Glutamatergic neuron (in vitro differentiated cells): ENCODE results near the gene ODAPH. TPM values are rescaled to one million over a fixed set of nuclear protein-coding genes. Genes with fewer than 3 reads are reported as not detected.

Experiments
- DNase-seq: peaks from one replicate; pipeline ENCODE4 v3.0.0; 2022
- H3K27ac Mint-ChIP-seq: one replicate; pipeline ENCODE4 v1.8.0; 2020; ENCODE audit warnings: mild to moderate bottlenecking, mixed read lengths, inconsistent platforms; ENCODE audit not compliant: unreplicated experiment
- H3K27me3 Mint-ChIP-seq: one replicate; pipeline ENCODE4 v1.8.0; 2020; ENCODE audit warnings: mild to moderate bottlenecking, moderate library complexity, mixed read lengths, inconsistent platforms; ENCODE audit not compliant: unreplicated experiment
- H3K36me3 Mint-ChIP-seq: one replicate; pipeline ENCODE4 v1.8.0; 2020; ENCODE audit warnings: mild to moderate bottlenecking, mixed read lengths, inconsistent platforms; ENCODE audit not compliant: unreplicated experiment
- H3K4me1 Mint-ChIP-seq: one replicate; pipeline ENCODE4 v1.8.0; 2020; ENCODE audit warnings: mild to moderate bottlenecking, low read depth, mixed read lengths, inconsistent platforms; ENCODE audit not compliant: unreplicated experiment
- H3K4me3 Mint-ChIP-seq: one replicate; pipeline ENCODE4 v1.8.0; 2020; ENCODE audit warnings: mild to moderate bottlenecking, mixed read lengths, inconsistent platforms; ENCODE audit not compliant: unreplicated experiment
- H3K9me3 Mint-ChIP-seq: one replicate; pipeline ENCODE4 v1.8.0; 2020; ENCODE audit warnings: mild to moderate bottlenecking, moderate library complexity, mixed read lengths, inconsistent platforms; ENCODE audit not compliant: unreplicated experiment
- total RNA-seq: library from RNA; stranded (reverse); fragmentation: NEBNext Ultra II Directional; extraction: Animal tissue kit (Norgen Biotek cat#: 25700); gene quantifications from one replicate; pipeline ENCODE4 v1.2.1, GENCODE V29; 2021; ENCODE audit not compliant: unreplicated experiment
- TF ChIP-seq, protein P1 (sequence below): fragments of 200-600 bp; sonication (generic); IDR thresholded peaks from one replicate; pipeline ENCODE4 v1.5.0; 2021; ENCODE audit not compliant: partially characterized antibody, unreplicated experiment

ODAPH gene
- total RNA-seq, 1 donor from 2014 or later = not detected

GRCh38 chr4:75565481-75565880 lies 9.6 kb downstream of the ODAPH start:
- Mint-ChIP-seq H3K27ac (no peak overlapping the region), H3K4me1 (no peaks in the 10 kb centered on the region), H3K9me3 (no peaks in the 10 kb centered on the region), H3K4me3 (no peak overlapping the region), H3K27me3 (no peaks in the 10 kb centered on the region), H3K36me3 (no peaks in the 10 kb centered on the region)
- TF ChIP-seq, protein P1, sequence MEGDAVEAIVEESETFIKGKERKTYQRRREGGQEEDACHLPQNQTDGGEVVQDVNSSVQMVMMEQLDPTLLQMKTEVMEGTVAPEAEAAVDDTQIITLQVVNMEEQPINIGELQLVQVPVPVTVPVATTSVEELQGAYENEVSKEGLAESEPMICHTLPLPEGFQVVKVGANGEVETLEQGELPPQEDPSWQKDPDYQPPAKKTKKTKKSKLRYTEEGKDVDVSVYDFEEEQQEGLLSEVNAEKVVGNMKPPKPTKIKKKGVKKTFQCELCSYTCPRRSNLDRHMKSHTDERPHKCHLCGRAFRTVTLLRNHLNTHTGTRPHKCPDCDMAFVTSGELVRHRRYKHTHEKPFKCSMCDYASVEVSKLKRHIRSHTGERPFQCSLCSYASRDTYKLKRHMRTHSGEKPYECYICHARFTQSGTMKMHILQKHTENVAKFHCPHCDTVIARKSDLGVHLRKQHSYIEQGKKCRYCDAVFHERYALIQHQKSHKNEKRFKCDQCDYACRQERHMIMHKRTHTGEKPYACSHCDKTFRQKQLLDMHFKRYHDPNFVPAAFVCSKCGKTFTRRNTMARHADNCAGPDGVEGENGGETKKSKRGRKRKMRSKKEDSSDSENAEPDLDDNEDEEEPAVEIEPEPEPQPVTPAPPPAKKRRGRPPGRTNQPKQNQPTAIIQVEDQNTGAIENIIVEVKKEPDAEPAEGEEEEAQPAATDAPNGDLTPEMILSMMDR = no peak
- DNase-seq = no peak

- no peak overlapping the region for H3K27ac Mint-ChIP-seq
- no peak for DNase-seq
- H3K36me3 Mint-ChIP-seq = no peaks in the 10 kb centered on the region
- H3K4me1 Mint-ChIP-seq = no peaks in the 10 kb centered on the region
- TF ChIP-seq, protein P1 = no peak
- no peak overlapping the region for H3K4me3 Mint-ChIP-seq
- H3K9me3 Mint-ChIP-seq = no peaks in the 10 kb centered on the region
- H3K27me3 Mint-ChIP-seq = no peaks in the 10 kb centered on the region
These were observed 11.0 kb downstream of the ODAPH start for GRCh38 chr4:75566911-75567310.

- Mint-ChIP-seq H3K27ac (no peak overlapping the region), H3K9me3 (no peaks in the 10 kb centered on the region), H3K27me3 (no peaks in the 10 kb centered on the region), H3K4me3 (no peak overlapping the region), H3K36me3 (no peaks in the 10 kb centered on the region), H3K4me1 (no peaks in the 10 kb centered on the region)
- no peak for DNase-seq
- TF ChIP-seq, protein P1 = no peak
These were observed 11.9 kb downstream of the ODAPH start for GRCh38 chr4:75567725-75568124.

GRCh38 chr4:75584067-75584466 lies 28.2 kb downstream of the ODAPH start:
- Mint-ChIP-seq H3K27me3 (no peaks in the 10 kb centered on the region), H3K4me1 (no peaks in the 10 kb centered on the region), H3K27ac (no peak overlapping the region), H3K4me3 (no peak overlapping the region), H3K36me3 (no peaks in the 10 kb centered on the region), H3K9me3 (no peaks in the 10 kb centered on the region)
- DNase-seq = no peak
- TF ChIP-seq, protein P1 = no peak

GRCh38 chr4:75593393-75593792 lies 37.5 kb downstream of the ODAPH start:
- H3K36me3 Mint-ChIP-seq = no peaks in the 10 kb centered on the region
- no peak for DNase-seq
- no peak overlapping the region for H3K27ac Mint-ChIP-seq

More at GRCh38 chr4:75593393-75593792, 37.5 kb downstream of the ODAPH start:
- no peaks in the 10 kb centered on the region for H3K27me3 Mint-ChIP-seq
- H3K9me3 Mint-ChIP-seq = no peaks in the 10 kb centered on the region
- TF ChIP-seq, protein P1 = no peak
- no peaks in the 10 kb centered on the region for H3K4me1 Mint-ChIP-seq
- H3K4me3 Mint-ChIP-seq = no peak overlapping the region
